Measurements from ENCODE around the gene SLC2A6.

SLC2A6 gene, protein sequence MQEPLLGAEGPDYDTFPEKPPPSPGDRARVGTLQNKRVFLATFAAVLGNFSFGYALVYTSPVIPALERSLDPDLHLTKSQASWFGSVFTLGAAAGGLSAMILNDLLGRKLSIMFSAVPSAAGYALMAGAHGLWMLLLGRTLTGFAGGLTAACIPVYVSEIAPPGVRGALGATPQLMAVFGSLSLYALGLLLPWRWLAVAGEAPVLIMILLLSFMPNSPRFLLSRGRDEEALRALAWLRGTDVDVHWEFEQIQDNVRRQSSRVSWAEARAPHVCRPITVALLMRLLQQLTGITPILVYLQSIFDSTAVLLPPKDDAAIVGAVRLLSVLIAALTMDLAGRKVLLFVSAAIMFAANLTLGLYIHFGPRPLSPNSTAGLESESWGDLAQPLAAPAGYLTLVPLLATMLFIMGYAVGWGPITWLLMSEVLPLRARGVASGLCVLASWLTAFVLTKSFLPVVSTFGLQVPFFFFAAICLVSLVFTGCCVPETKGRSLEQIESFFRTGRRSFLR

DNA sequence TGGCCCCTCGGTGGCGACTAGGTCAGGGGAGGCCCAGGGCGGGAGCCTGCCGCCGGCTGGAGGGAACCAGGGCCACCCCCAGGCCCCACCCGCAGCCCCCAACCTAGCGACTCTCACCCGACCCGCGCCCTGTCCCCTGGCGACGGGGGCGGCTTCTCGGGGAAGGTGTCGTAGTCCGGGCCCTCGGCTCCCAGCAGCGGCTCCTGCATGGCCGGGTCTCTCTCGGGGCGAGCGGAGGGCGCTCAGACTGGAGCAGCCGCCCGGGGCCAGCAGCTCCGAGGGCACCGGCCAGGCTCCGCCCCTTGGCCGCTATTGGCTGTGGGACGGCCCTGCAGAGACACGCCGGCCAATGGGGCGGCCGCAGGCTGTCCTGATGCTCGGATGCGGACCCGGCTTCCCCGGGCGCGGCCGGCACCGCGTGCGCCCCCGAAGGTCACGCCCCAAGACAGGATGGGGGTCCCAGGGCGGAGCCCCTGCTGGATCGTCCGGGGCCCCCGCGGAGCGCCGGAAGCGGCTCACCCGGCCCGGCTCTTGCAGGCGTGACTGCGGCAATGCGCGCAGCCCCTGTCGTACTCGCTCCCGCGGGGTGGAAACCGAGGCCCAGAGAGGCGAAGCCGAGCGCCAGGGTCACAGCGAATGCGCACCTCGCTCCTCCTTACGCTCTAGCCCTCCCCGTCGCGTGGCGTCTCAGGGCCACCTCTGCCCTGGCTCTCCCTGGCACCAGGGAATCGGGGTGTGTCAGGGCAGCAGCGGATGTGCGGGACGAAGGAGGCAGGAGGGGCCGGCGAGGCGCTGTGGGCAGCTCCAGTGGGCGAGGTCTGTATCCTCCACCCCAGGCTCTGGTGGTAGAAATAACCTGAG lies at the start of gene SLC2A6:
TSS of gene SLC2A6 (minus strand) at position 249 of the 861 bp plus-strand sequence. CDS start at position 209, 40 bp downstream.
- DNase-seq (ENCODE audit: low read depth), result peak; percentile 68

- DNase-seq (ENCODE audit: low read depth), result no peak
These were observed 49.3 kb upstream of the SLC2A6 start for GRCh38 chr9:133528001-133528875.

- no peak for DNase-seq (ENCODE audit: low read depth)
These were observed 48.6 kb upstream of the SLC2A6 start for GRCh38 chr9:133527444-133527920.

- DNase-seq (ENCODE audit: low read depth), result no peak
These were observed 47.9 kb upstream of the SLC2A6 start for GRCh38 chr9:133526721-133527321.

GRCh38 chr9:133525677-133526076 lies 46.8 kb upstream of the SLC2A6 start:
- DNase-seq (ENCODE audit: low read depth), result no peak

DNA sequence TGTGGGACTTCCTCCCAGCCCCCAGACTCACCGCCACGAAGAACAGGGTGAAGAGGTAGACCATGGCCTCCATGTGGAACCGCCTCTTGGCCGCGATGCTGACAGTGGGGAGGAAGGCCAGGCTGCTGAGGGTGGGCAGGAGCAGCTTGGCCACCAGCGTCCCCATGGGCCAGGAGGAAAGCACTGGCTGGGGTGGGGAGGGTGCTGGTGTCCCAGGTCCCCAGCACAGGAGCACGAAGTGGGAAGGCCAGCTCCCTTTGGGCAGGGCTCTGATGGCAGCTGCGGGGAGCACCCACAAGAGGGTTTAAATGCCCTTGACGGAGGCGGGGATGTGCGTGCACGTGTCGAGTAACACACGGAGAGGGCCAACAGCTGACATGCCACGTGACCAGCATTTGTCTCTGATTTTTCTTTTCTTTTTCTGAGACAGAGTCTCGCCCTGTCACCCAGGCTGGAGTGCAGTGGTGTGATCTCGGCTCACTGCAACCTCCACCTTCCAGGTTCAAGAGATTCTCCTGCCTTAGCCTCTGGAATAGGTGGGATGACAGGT lies 45.9 kb upstream of the SLC2A6 start, which contains the start of gene MYMK:
TSS of gene MYMK (minus strand) at position 281 of the 550 bp plus-strand sequence. CDS start at position 166, 115 bp downstream.
- DNase-seq (ENCODE audit: low read depth), result no peak

DNA sequence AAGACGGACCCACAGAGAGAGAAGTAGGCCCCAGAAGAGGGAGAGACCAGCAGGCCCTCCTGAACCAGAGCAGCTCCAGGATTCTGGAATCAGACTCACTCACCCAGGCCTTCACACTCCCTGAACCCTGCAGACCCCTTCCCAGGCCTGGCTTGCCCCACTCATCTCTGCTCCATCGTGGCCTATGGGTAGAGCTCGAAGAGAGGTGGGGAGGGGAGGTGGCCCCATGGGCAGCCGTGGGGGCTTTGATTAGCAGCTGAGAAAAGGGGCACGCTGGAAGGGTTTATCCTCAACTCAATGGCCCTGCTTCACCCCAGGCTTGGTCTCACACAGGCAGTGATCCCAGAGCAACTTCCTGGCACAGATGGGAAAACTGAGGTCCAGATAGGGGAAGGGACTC lies 45.2 kb upstream of the SLC2A6 start:
- DNase-seq (ENCODE audit: low read depth), result no peak

DNA sequence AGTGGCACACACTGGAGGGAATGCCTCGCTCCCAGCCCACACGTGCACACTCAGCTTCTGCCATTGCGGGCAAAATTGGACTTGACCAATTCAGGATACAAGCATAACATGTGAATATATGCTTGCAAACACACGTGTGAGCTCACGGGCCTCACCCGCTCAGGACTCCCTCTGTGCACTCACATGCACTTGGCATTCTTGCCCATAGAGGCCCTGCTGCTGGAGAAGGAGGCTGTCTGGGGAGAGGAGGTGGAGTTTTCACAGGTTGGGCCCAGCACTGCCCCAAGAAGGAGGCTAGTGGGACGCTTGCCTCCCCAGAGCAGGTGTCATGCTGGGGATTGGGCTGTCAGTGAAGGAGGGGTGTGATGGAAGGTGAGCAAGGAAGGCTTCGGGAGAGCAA lies 44.2 kb upstream of the SLC2A6 start:
- DNase-seq (ENCODE audit: low read depth), result no peak

- DNase-seq (ENCODE audit: low read depth), result no peak
These were observed 43.4 kb upstream of the SLC2A6 start for GRCh38 chr9:133522073-133522910.

- DNase-seq (ENCODE audit: low read depth), result no peak
These were observed 42.5 kb upstream of the SLC2A6 start for GRCh38 chr9:133521122-133522072.

- no peak for DNase-seq (ENCODE audit: low read depth)
These were observed 41.4 kb upstream of the SLC2A6 start for GRCh38 chr9:133520121-133520835.

DNA sequence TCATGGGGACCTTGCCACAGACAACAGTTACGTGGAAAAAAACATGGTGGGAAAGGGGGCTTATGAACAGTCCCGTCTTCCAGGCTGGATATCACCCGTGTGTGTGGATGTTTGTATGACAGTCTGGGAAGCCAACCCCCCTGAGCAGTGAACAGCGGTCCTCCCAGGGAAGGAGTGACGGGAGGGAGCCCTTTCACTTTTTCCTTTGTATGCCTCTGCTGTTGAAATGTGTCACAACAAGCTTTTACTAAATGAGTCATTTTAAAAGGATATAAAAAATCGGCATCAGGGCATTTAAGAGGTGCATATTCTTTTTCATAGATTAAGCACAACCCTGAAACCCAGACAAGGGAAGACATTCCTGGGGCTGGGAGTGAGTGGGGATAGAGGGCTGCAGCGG lies 40.8 kb upstream of the SLC2A6 start:
- DNase-seq (ENCODE audit: low read depth), result no peak

DNA sequence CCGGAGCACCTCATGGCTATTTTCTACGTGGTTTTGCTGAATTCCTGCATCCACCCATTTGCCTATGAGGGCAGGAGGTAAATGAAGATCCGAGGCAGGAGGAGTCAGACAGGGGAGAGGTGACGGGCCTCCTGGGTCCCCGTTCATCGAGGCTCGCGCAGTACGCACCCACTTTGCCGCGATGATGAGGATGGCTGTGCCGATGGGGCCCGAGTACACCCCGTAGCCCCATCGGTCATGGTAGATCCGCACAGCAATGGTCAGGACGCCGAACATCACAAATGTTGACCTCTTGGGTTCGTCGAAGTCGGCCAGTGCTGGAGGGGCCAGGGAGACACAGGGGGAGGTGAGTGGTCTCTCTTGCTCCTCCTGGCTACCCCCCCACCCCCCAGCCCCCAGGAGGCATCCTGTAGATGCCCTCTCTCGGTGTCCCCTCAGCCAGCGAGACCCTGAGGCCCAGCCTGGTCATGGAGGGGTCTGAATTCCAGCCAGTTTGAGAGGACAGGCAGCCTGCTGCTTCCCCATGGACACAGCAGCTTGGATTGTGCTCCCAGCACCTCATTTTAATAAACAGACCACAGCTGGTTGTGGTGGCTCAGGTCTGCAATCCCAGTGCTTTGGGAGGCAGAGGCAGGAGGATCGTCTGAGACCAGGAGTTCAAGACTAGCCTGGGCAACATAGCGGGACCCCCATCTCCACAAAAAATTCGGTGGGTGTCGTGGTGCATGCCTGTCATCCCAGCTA lies 40.0 kb upstream of the SLC2A6 start:
- no peak for DNase-seq (ENCODE audit: low read depth)

DNA sequence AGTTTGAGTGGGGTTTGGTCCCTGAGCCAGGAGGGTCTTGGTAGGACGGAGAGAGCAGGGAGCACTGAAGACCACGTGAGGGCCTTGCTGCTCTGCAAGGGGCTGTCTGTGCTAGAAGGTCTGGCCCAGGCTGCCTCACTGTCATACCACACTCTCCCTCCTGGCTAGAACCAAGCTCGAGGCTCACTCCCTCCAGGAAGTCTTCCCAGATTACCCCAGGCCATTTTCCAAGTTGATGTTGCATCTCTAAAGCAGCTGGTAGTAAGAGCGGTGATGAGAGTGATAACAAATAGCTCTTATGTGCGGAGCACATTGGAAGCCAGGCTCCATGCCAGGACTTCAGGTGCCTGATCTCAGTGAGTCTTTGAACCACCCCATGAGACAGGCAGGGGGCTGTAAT lies 39.3 kb upstream of the SLC2A6 start:
- no peak for DNase-seq (ENCODE audit: low read depth)

GRCh38 chr9:133517711-133518110 lies 38.8 kb upstream of the SLC2A6 start:
- DNase-seq (ENCODE audit: low read depth), result no peak

GRCh38 chr9:133516961-133517350 lies 38.1 kb upstream of the SLC2A6 start:
- no peak for DNase-seq (ENCODE audit: low read depth)

DNA sequence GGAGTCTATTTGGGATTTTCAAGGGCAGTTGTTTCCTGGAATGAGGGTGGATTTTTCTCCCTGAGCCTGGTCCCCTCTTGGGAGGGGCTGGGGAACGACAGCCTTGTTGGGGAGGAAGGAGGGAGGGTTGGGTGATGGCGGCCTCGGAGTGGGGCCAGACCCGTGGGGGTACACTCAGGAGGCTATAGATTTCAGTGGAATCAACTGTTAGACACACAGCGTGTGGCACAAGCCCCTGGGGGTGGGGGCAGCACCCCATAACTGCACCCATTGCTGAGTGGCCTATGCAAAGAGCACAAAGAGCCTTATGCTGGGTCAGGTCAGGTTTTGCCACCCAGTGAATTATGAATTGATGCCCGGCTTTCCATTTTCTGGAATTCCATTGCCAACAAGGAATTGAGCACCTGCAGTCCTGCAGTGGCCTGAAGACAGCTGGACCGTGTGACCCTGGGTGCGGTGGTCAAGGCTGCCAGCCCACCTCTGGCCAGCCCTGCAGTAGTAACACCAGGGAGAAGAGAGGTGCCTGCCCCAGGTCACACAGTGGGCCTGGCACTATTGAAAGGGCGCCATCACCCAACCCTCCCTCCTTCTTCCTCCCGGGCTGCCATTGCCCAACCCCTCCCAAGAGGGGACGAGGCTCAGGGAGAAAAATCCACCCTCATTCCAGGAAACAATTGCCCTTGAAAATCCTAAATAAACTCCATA lies 37.5 kb upstream of the SLC2A6 start:
- no peak for DNase-seq (ENCODE audit: low read depth)

Measured in activated T-cell treated with anti-CD3 and anti-CD28 coated beads for 1 hour (primary cell).